ENCODE results near the gene FYCO1. TPM values are rescaled to one million over a fixed set of nuclear protein-coding genes. Genes with fewer than 3 reads are reported as not detected.

The FYCO1 gene
- total and polyA plus RNA-seq, 2 of the 13 experiments (the other 11 are each of a cell fraction or from before 2014, with no cell fraction given): 2.7 to 4.2 TPM

DNA sequence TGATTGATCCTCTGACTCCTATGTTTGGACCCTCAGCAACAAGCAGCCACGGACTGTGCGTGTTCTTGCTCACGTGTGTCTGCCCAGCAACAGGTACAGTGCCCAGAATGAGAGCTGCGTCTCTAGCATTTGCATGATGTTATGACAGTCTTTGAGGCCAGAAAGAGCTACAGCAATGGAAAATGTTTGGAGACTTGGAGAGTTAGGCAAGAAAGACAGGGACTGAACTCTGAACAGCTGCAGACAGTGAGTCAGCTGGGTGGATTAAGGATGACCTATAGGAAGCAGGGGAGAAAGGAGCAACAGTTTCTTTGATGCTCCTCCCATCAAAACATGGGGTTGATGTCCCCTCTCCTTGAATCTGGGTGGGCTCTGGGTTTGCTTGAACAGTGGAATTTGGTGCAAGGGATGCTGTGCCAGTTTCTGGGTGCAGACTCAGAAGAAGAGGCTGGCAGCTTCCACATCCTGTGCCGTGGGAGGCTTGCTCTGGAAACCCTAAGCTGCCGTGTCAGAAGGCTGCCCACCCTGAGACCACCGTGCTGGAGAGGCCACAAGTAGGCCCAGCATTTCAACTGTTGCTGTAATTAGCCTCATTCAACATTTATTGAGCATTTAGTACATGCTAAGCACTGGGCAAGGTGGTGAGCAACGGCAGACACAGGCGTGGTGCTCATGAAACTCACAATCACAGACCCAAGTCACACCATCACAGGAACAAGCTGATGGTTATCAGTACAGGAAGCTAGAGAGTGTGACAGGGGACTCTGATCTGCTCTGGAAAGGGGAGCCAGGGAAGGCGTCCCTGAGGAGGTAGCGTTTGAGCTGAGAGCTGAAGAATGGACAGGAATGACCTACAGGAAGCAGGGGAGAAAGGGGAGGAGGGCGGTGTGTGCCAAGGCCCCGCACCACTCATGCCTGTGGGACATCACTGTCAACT lies 87.6 kb downstream of the FYCO1 start:
- H3K4me3 ChIP-seq (replicated peaks in 1 of 3; ENCODE audit: insufficient read depth in 1 of 3, low read depth in 2 of 3, low read length in 3 of 3): no peak overlapping the region
- no TSS peak for BruUV-seq (replicated peaks)
- no peak overlapping the region for H3K27ac ChIP-seq (ENCODE audit: extremely low read length, insufficient read depth, low read length)
- H3K4me1 ChIP-seq (ENCODE audit: insufficient read depth, low read length): peaks cover 8% of the 10 kb centered on the region; the same call in 1 of the 2 replicates
- CTCF ChIA-PET (ENCODE audit: low intra/inter-chr PET ratio, low total read pairs): no interaction called here
- H3K36me3 ChIP-seq (replicated peaks in 1 of 2; ENCODE audit: control insufficient read depth in 1 of 2, insufficient read depth in 2 of 2, low read length in 2 of 2): no peaks in the 10 kb centered on the region
- H3K4me2 ChIP-seq (ENCODE audit: low read depth, low read length): no peak overlapping the region
- intact Hi-C loops (cut with micrococcal nuclease; ENCODE audit: unreplicated experiment): no loop called here
- no peaks in the 10 kb centered on the region for H4K20me1 ChIP-seq (ENCODE audit: insufficient read depth, low read length)
- no peak overlapping the region for H3K9ac ChIP-seq (ENCODE audit: insufficient read depth, low read depth, low read length)
- WGBS (ENCODE audit: low lambda C conversion rate): 50% methylated on average over 9 of the region's 13 CpGs
- no peaks in the 10 kb centered on the region for H3K9me3 ChIP-seq (ENCODE audit: low read length)
- ATAC-seq (peak; percentile 31; the same call in 2 of the 3 replicates), DNase-seq (ENCODE audit: low spot score) (no peak), FAIRE-seq (no peak)
- TF ChIP-seq ZBED4 (CRISPR knock-in tag; IDR thresholded peaks at IDR 0.05; ENCODE audit: borderline replicate concordance): no peak
- no peak for TF ChIP-seq ETS1 (CRISPR knock-in tag; IDR thresholded peaks at IDR 0.05)
- TF ChIP-seq FOXP1 (IDR thresholded peaks at IDR 0.05): no peak
- no peak for TF ChIP-seq FOXP1 (CRISPR knock-in tag; IDR thresholded peaks at IDR 0.05)
- no peak for TF ChIP-seq ZNF788 (CRISPR knock-in tag; IDR thresholded peaks at IDR 0.05; ENCODE audit: borderline replicate concordance)
- TF ChIP-seq, protein P1, sequence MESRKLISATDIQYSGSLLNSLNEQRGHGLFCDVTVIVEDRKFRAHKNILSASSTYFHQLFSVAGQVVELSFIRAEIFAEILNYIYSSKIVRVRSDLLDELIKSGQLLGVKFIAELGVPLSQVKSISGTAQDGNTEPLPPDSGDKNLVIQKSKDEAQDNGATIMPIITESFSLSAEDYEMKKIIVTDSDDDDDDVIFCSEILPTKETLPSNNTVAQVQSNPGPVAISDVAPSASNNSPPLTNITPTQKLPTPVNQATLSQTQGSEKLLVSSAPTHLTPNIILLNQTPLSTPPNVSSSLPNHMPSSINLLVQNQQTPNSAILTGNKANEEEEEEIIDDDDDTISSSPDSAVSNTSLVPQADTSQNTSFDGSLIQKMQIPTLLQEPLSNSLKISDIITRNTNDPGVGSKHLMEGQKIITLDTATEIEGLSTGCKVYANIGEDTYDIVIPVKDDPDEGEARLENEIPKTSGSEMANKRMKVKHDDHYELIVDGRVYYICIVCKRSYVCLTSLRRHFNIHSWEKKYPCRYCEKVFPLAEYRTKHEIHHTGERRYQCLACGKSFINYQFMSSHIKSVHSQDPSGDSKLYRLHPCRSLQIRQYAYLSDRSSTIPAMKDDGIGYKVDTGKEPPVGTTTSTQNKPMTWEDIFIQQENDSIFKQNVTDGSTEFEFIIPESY (CRISPR knock-in tag; IDR thresholded peaks at IDR 0.05): no peak
- H2AFZ ChIP-seq (ENCODE audit: low read length): no peak overlapping the region
- in situ Hi-C loops (cut with HindIII; ENCODE audit: extremely low pct_ligation_motif_present, low pct_unique_long_range_greater_than_20kb): loop anchor here (25.0 kb wide), 1 partner anchor 671 kb away; the partner anchor contains the start of gene TMEM158
- H3K27me3 ChIP-seq (ENCODE audit: control insufficient read depth in 1 of 2, insufficient read depth in 2 of 2, low read length in 2 of 2): no peaks in the 10 kb centered on the region
- H3K79me2 ChIP-seq (ENCODE audit: insufficient read depth, low read length): no peaks in the 10 kb centered on the region
- POLR2A ChIA-PET: no interaction called here

Data from HepG2 (cell line).